HG03135 (cell line): Measurements from ENCODE around the gene JMJD1C.
"Not testable (repeated sequence)": the region's sequence is repeated elsewhere in the genome, so short reads cannot be mapped to it uniquely, and the experiment has no call there.

ENCODE experiments used
- ATAC-seq: cut with Tn5 transposase; IDR thresholded peaks from one replicate; pipeline ENCODE4 v1.9.1; 2021; ENCODE audit warnings: mild to moderate bottlenecking, moderate library complexity; ENCODE audit not compliant: unreplicated experiment

The JMJD1C gene

GRCh38 chr10:63313066-63313717 lies 152.6 kb downstream of the JMJD1C start:
- ATAC-seq, result no peak

DNA sequence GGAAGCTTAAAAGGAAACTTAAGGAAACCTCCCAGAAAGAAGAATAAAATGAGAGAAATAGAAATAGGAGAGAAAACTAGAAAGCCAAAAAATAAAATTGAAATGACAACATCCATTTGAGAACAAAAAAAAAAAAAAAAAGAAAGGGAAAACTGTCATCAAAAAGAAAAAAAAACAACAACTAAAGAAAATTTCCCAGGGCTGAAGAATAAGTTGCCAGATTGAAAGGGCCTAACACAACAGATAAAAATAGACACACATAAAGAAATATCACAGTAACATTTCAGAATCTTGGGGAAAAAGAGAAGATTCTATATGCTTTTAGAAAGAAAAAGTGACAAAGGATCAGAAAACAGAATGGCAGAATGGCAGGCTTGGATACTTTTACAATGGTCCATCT lies 157.1 kb downstream of the JMJD1C start:
- no peak for ATAC-seq

- ATAC-seq, result no peak
Measured at GRCh38 chr10:63304146-63304545, 161.6 kb downstream of the JMJD1C start.

DNA sequence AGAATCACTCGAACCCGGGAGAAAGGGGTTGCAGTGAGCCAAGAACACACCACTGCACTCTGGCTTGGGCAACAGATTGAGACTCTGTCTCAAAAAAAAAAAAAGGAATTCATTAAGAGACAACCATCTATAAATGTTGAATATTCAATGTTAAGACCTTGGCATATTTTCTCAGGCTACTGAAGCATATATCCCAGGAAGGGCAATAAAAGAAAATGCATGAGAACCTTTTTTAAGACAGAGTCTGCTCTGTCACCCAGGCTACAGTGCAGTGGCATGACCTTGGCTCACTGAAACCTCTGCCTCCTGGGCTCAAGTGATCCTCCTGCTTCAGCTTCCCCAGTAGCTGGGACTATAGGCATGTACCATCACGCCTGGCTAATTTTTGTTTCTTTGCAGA lies 165.0 kb downstream of the JMJD1C start:
- ATAC-seq, result no peak

GRCh38 chr10:63297941-63298340 lies 167.8 kb downstream of the JMJD1C start:
- no peak for ATAC-seq

- no peak for ATAC-seq
Measured at GRCh38 chr10:63294781-63295180, 171.0 kb downstream of the JMJD1C start.

GRCh38 chr10:63292847-63293246 lies 172.9 kb downstream of the JMJD1C start:
- ATAC-seq, result not testable (repeated sequence)

DNA sequence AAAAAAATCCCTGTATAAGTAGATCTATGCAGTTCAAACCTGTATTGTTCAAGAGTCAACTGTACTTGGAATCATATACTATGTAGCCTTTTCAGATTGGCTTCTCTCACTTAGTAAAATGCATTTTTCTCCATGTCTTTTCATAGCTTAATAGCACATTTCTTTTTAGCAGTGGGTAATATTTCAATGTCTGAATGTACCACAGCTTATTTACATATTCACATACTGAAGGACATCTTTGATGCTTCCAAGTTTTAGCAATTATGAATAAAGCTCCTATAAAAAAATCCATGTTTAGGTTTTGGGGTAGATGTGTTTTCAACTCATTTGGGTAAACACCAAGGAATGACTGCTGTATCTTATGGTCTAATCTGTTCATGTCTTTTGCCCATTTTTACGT lies 177.6 kb downstream of the JMJD1C start:
- no peak for ATAC-seq

- ATAC-seq, result peak; percentile 86
Measured at GRCh38 chr10:63286754-63287264, 179.0 kb downstream of the JMJD1C start.

DNA sequence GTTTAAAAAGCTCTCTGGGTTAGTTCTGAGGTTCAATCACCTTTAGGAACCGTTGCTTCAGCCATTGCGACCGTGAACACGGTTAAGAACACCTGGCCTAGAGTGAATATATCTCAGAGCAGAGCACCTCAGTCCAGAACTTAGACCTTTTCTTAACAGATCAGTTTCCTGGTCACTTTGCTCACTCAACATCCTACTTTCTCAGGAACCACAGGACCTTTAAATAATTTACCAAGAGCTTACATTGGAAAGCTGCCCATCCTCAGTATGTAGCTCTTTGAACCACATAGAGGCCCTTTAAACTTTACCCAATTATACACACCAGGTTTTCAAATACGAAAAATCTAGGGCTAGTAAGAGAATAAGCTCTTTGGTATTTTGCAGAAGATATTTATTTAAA lies 179.4 kb downstream of the JMJD1C start:
- ATAC-seq, result peak; percentile 52

- not testable (repeated sequence) for ATAC-seq
Measured at GRCh38 chr10:63283901-63284300, 181.9 kb downstream of the JMJD1C start.

GRCh38 chr10:63283093-63283492 lies 182.7 kb downstream of the JMJD1C start:
- ATAC-seq, result no peak

DNA sequence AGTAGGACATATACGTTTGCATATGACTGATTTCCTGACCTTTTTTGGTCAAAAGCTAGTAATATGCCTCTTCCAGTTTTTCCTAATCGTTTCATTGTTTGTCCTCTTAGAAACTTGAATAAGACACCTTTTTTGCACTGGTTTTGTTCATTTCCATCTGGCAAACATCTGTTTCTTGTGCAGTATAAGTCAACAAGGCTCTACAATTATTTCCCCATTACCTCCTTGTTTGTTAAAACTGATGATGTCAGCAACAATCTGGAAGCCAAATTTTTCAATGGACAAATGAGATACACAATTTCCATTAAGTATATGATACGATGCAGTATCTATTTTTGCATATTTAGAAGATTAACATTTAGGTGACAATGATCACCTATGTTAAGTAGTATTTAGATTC lies 183.8 kb downstream of the JMJD1C start:
- no peak for ATAC-seq

DNA sequence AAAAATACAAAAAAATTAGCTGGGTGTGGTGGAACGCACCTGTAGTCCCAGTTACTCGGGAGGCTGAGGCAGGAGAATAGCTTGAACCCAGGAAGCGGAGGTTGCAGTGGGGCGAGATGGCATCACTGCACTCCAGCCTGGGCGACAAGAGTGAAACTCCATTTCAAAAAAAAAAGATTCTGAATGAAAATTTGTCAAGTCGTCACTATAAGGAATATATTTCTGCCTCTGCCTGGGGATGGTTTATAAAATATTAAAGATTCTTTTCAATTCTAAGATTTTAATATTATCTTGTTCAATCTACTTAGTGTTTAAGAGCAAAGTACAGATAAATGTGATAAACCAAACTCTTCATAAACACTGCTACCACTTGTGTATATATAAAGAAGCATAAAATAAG lies 185.4 kb downstream of the JMJD1C start:
- no peak for ATAC-seq

DNA sequence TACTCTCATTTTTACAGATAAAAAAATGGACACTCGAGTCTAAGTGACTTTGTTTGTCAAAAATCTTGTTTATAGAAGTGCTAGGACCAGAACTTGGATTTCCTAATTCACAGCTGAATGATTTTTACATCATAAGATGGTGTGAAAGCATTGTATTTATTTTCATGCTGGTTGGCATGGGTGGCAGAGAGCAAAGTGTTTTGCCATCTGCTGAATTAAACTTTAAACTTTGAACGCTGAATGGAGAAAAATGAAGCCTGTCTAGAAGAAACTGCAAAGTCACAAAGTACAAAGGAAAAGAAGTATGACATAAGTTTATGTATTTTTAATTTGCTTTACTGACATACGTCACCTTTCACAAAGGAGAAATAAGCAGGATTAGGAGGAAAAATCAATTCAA lies 190.7 kb downstream of the JMJD1C start:
- ATAC-seq, result no peak

GRCh38 chr10:63273577-63273976 lies 192.2 kb downstream of the JMJD1C start:
- no peak for ATAC-seq

GRCh38 chr10:63268798-63269503 lies 196.8 kb downstream of the JMJD1C start:
- ATAC-seq, result peak; percentile 94

GRCh38 chr10:63268149-63268797 lies 197.5 kb downstream of the JMJD1C start:
- no peak for ATAC-seq

DNA sequence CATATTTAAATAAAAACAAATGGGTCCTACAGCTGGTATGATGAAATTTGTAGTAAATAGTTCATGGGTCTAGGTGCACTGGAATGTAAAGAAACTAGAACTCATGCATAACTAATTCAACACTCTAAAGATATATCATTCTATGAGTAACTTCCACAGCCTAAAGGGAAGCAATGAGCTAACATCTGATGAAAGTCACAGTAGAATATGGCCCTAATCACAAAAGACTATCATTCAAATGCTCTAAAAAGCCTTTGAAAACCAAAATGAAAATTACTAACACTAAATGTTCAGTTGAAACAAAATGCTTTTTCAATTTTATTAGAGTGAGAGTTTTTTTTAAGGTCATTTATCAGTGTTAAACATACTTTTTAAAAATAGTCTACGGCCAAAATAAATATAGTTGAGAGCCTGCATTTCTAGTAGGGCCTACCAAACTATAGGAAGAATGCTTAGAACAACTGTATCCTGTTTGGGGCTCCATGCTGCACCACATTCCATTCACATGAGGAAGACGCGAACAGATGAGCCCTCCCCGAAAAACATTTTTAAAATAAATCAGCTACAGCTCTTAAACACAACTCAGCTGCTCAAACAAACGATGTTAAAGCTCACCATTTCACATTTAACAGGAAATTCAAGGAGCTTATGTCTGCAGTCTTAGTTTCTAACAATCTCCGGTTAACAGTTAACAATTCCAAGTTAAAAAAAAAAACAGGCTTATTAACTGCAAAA lies 198.2 kb downstream of the JMJD1C start:
- ATAC-seq, result no peak

- no peak for ATAC-seq
Measured at GRCh38 chr10:63266391-63267316, 199.1 kb downstream of the JMJD1C start.
